GM21723 (cell line): Measurements from ENCODE around the gene KIAA1614.

Source experiments
- ATAC-seq: cut with Tn5 transposase; IDR thresholded peaks from one replicate; pipeline ENCODE4 v1.9.1; 2021; ENCODE audit warnings: mild to moderate bottlenecking, moderate library complexity; ENCODE audit not compliant: unreplicated experiment

The KIAA1614 gene

GRCh38 chr1:180925471-180926051 lies 12.9 kb downstream of the KIAA1614 start:
- no peak for ATAC-seq

- no peak for ATAC-seq
Observed at GRCh38 chr1:180926164-180926981, 13.7 kb downstream of the KIAA1614 start.

GRCh38 chr1:180927348-180927747 lies 14.7 kb downstream of the KIAA1614 start:
- no peak for ATAC-seq

- ATAC-seq, result no peak
Observed at GRCh38 chr1:180927841-180928240, 15.1 kb downstream of the KIAA1614 start.

- no peak for ATAC-seq
Observed at GRCh38 chr1:180928331-180929230, 15.9 kb downstream of the KIAA1614 start.

GRCh38 chr1:180929389-180929788 lies 16.7 kb downstream of the KIAA1614 start:
- no peak for ATAC-seq

DNA sequence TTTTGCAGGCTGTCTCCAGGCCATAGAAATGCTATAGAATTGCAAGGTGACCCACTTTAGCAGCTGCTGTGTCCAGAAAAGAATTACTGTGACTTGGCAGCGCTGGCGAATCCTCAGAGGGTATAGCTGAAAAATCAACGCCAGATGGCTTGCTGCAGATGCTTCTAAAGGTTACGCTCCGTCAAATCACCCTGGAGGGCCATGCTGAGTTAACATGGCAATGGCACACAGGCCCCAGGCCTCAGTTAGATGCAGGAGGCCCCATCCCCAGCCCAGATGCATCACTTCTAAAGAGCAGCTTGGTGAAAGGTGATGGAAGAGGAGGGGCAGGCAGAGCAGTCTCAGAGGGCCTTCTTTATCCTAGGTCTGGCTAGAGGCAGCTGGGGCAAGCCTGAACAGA lies 18.0 kb downstream of the KIAA1614 start:
- ATAC-seq, result no peak

DNA sequence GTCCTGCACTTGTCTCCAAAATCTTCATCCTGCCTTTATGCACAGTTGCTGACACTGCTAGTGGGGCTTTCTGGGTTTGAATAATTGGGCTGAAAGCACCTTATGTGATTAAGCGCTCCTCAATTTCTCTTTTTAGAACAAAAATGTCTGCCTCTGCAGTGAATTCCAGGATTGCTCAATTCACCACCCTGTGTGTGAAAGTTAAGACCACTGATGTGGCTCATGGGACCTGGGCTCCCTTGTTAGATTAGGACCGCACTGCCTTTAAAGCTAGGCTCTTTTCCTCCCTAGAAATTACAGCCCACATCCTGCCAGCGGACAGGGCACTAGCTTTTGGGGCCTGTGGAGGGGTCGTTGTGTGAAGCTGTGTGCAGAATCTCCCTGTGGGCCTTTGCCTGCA lies 18.8 kb downstream of the KIAA1614 start:
- ATAC-seq, result no peak

DNA sequence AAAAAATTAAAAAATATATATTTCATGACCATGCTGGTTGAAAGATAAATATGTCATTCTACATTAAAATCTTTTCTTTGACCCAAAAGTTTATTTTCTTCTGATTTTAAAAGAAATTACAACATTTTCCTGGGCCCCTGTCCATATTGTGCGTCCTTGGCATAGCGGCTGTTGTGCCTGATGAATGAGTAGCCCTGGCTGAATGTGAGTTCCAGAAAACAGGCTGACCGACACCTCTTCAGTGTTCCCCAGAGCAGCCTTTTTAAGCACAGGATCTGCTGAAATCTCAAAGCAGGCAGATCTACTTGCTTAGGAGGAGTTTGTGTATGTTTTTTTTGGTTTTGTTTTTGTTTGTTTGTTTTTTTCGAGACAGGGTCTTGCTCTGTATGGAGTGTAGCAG lies 19.7 kb downstream of the KIAA1614 start:
- ATAC-seq, result no peak

GRCh38 chr1:180933141-180933540 lies 20.4 kb downstream of the KIAA1614 start:
- ATAC-seq, result no peak

- no peak for ATAC-seq
Observed at GRCh38 chr1:180934563-180934962, 21.9 kb downstream of the KIAA1614 start.

DNA sequence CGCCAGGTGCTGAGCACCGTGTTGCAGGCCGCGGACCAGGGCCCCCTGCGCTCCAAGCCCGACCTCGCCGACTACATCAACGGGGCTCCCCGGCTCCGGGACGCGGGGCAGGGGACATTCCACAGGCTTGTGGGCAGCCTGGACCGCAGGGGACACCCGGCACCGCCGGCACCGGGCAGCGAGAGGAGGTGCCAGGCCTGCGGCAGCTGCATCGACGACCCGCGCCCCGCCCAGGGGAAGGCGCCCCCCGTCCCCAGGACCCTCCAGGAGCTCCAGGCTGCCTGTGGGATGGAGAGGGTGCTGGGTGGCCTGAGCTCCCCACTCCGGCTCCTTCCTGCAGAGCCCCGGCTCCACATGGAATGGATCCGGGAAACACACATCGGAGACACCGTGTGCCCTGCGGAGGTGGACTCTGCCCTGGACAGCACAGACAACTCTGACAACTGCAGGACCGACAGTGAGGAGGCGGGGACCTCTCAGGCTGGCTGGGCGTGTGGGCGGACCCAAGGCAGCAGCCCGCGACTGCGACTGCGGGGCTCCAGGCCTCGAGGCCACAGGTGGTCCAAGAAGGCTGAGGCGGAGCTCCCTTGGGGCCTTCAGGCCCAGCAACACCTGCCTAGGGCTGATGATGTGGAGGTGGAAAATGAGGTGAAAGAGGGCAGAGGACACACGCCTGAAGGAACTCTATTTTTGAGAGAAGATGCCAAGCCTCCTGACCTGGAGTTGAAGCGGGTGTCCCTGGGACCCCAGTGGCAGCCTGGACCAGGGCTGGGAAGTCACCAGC lies 22.8 kb downstream of the KIAA1614 start:
- ATAC-seq, result no peak

DNA sequence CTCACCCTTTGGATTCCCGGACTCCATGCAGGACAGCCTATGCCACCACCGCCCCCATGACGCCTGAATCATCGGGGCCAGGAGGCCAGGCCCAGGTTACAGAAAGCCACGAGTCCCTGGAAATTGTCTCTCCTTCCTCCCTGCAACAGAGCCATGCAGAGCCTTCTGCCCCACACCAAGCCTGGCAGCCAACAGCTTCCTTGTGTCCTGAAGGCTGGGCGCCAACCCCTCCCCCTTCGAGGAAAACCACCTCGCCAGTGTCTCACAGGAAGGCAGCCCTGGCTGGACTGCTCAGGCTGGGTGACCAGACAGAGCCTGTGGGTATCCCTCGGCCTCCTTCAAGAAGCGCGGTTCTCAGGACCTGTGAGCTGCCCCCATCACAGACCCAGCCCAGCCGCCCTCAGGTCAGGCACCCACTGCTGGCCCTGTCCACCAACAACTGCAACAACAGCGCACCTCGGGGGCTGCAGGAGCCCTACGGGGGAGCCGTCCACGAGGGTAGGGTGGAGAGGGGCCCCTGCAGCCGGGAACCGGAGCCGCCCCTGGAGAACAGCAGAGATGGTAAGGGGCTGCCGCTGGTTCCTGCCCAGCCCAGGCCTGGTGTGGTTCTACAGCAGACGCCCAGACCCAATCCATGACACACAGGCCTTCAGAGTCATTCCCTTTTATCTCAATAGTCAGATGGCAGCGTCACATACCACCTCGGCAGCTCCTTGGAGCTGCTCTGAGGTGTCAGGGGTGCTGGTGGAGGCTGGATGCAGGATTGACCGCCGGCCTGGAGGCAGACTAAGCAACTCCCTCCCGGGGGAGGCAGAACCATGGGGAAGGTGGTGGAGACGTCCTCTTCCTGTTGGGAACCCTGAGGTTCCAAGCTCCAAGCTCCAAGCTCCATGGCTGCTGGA lies 23.7 kb downstream of the KIAA1614 start:
- no peak for ATAC-seq

DNA sequence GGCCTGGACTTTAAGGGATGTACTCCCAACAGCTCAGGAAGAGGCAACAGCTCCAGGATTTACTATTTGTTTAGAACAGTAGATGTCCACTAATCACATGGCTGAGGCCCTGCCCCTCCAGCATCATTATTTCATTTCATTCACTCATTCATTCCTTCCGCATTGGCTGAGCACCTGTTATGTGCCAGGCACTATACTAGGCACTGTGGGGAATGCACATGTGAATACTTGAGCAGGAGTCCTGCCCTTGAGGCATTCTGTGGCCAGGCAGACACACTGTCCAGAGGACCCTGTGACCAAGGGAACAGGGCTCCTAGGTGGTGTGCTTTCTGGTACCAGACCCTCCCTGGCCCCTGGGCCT lies 24.3 kb downstream of the KIAA1614 start:
- ATAC-seq, result no peak

GRCh38 chr1:180937624-180938225 lies 25.0 kb downstream of the KIAA1614 start:
- no peak for ATAC-seq

DNA sequence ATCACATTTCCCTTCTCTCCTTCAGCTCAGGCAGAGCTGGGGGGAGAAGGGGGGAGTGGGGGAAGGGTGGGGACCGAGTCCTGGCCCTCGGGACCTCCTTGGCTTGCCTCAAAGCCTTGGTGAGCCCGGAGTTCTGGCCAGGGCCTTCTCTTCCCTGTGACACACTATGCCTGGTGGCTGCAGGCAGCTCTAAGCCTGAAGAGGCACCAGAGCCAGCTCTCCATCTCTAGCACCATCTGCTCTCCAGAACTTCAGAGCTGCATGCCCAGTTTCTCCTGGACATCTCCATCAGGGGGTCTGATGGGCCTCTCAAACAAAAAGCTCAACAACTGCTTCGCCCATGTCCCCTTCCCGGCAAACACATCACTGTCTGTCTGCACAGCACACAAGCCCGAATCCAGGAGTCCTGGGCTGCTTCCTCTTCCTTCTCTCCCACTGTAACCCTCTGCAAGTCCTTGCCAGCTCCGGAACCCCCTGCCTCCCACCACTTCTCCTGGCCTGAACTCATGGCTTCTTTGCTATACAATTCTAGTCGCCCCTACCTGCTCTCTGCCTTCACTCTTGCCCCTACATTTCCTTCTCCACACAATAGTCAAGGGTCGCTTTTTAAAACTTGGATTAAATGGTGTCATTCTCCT lies 26.5 kb downstream of the KIAA1614 start:
- no peak for ATAC-seq

DNA sequence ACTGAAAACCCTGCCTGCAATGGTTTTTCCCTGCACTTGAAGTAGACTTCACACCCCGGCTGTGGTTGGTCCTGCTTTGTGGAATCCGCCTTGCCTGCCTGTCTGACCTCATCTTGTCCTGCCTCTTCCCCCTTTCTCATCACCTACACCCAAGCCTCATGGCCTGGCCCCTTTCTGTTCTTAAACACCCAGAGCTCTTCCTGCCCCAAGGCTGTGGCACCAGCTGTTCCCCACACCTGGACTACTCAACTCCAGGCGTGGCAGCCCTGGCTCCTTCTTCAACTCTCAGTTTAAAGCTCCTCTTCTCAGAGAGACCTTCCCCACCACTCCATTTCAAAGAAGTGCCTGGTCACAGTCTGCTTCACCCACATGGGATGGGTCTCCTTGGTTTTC lies 27.0 kb downstream of the KIAA1614 start:
- ATAC-seq, result no peak

DNA sequence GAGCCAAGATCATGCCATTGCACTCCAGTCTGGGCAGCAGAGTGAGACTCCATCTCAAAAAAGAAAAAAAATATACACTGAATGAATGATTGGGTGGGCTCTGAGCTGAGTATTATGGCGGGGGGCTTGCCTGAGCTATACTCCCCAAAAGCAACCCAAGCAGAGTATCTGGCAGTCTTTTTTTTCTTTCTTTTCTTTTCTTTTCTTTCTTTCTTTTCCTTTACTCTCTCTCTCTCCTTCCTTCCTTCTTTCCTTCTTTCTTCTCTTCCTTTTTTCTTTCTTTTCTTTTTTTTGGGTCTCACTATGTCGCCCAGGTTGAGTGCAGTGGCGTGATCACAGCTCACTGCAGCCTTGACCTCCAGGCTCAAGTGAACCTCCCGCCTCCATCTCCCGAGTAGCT lies 27.7 kb downstream of the KIAA1614 start:
- ATAC-seq, result no peak
